HUES48 (cell line): ENCODE results near the gene MTA2.
A peak's percentile ranks its signal among the peaks of the same experiment; 100 is the strongest.
"Not testable (repeated sequence)": the region's sequence is repeated elsewhere in the genome, so short reads cannot be mapped to it uniquely, and the experiment has no call there.

Source experiments
- H3K27ac ChIP-seq: one replicate; pipeline ENCODE4 v1.7.0; 2013; ENCODE audit warnings: low read depth, low read length, inconsistent platforms
- H3K27me3 ChIP-seq: 2 replicates; pipeline ENCODE4 v1.6.1; 2013; ENCODE audit warnings: mild to moderate bottlenecking, low read length; ENCODE audit not compliant: control insufficient read depth, insufficient read depth
- H3K36me3 ChIP-seq: 2 replicates; pipeline ENCODE4 v1.6.1; 2013; ENCODE audit warnings: low read length; ENCODE audit not compliant: control insufficient read depth, insufficient read depth
- H3K4me1 ChIP-seq: 2 replicates; pipeline ENCODE4 v1.6.1; 2013; ENCODE audit warnings: mild to moderate bottlenecking, low read length; ENCODE audit not compliant: control insufficient read depth, insufficient read depth
- H3K4me3 ChIP-seq: 2 replicates; pipeline ENCODE4 v1.5.1; 2013; ENCODE audit warnings: mild to moderate bottlenecking, low read depth, low read length
- H3K9ac ChIP-seq: 2 replicates; pipeline ENCODE4 v1.6.1; 2013; ENCODE audit warnings: mild to moderate bottlenecking, low read depth, low read length, moderate library complexity
- H3K9me3 ChIP-seq: 2 replicates; pipeline ENCODE4 v1.6.1; 2013; ENCODE audit warnings: low read length; ENCODE audit not compliant: control insufficient read depth, insufficient read depth

The MTA2 gene

GRCh38 chr11:62601372-62602140 lies at the start of gene MTA2:
MTA2 (minus strand) TSS chr11:62601865; CDS start chr11:62601450, 415 bp downstream.
- Histone ChIP-seq H3K9ac (peak within 1 kb of the TSS; percentile 94), H3K4me1 (peaks cover 17% of the 10 kb centered on the region), H3K27me3 (peaks cover 17% of the 10 kb centered on the region), H3K9me3 (no peaks in the 10 kb centered on the region), H3K4me3 (peak within 1 kb of the TSS; percentile 87), H3K36me3 (peaks cover 27% of the 10 kb centered on the region), H3K27ac (peak within 1 kb of the TSS; percentile 95)

GRCh38 chr11:62650283-62650682 lies 48.6 kb upstream of the MTA2 start:
- not testable (repeated sequence) for H3K4me3 ChIP-seq, H3K9ac ChIP-seq, H3K27ac ChIP-seq, H3K27me3 ChIP-seq, H3K9me3 ChIP-seq, H3K4me1 ChIP-seq
- peaks cover 23% of the 10 kb centered on the region for H3K36me3 ChIP-seq

- H3K4me3 ChIP-seq: no peak overlapping the region
- 0 out of 2 replicates have a peak, but pooled peaks cover 4% of the 10 kb centered on the region for H3K4me1 ChIP-seq
- H3K36me3 ChIP-seq: peaks cover 28% of the 10 kb centered on the region
- H3K27me3 ChIP-seq: no peaks in the 10 kb centered on the region
- no peak overlapping the region for H3K9ac ChIP-seq
- no peak overlapping the region for H3K27ac ChIP-seq
- H3K9me3 ChIP-seq: no peaks in the 10 kb centered on the region
These were observed 47.8 kb upstream of the MTA2 start for GRCh38 chr11:62649486-62649885.

- 0 out of 2 replicates have a peak, but pooled peaks cover 4% of the 10 kb centered on the region for H3K4me1 ChIP-seq
- H3K4me3 ChIP-seq: no peak overlapping the region
- no peak overlapping the region for H3K9ac ChIP-seq
- no peaks in the 10 kb centered on the region for H3K27me3 ChIP-seq
- H3K27ac ChIP-seq: no peak overlapping the region
- H3K9me3 ChIP-seq: no peaks in the 10 kb centered on the region
- H3K36me3 ChIP-seq: peaks cover 33% of the 10 kb centered on the region
These were observed 47.3 kb upstream of the MTA2 start for GRCh38 chr11:62648967-62649364.

GRCh38 chr11:62648185-62648966 lies 46.7 kb upstream of the MTA2 start:
- Histone ChIP-seq H3K27me3 (no peaks in the 10 kb centered on the region), H3K27ac (no peak overlapping the region), H3K4me1 (0 out of 2 replicates have a peak, but pooled peaks cover 4% of the 10 kb centered on the region), H3K9me3 (no peaks in the 10 kb centered on the region), H3K9ac (no peak overlapping the region), H3K36me3 (peaks cover 37% of the 10 kb centered on the region), H3K4me3 (no peak overlapping the region)

GRCh38 chr11:62647609-62648005 lies 45.9 kb upstream of the MTA2 start:
- Histone ChIP-seq H3K4me3 (no peak overlapping the region), H3K9ac (no peak overlapping the region), H3K27me3 (no peaks in the 10 kb centered on the region), H3K27ac (no peak overlapping the region), H3K36me3 (peaks cover 42% of the 10 kb centered on the region), H3K9me3 (no peaks in the 10 kb centered on the region), H3K4me1 (0 out of 2 replicates have a peak, but pooled peaks cover 4% of the 10 kb centered on the region)

- H3K9me3 ChIP-seq: no peaks in the 10 kb centered on the region
- H3K4me1 ChIP-seq: no peaks in the 10 kb centered on the region
- H3K9ac ChIP-seq: no peak overlapping the region
- H3K27me3 ChIP-seq: no peaks in the 10 kb centered on the region
- H3K36me3 ChIP-seq: peaks cover 44% of the 10 kb centered on the region
- H3K27ac ChIP-seq: peak overlapping the region; percentile 52
- peak overlapping the region; percentile 1; the same call in 1 of the 2 replicates for H3K4me3 ChIP-seq
These were observed 45.4 kb upstream of the MTA2 start for GRCh38 chr11:62646825-62647608.

GRCh38 chr11:62645946-62646824 lies 44.5 kb upstream of the MTA2 start, which contains the start of gene GANAB:
GANAB (minus strand) TSS chr11:62646613; CDS start chr11:62646599, 14 bp downstream.
- Histone ChIP-seq H3K4me1 (no peaks in the 10 kb centered on the region), H3K36me3 (peaks cover 44% of the 10 kb centered on the region), H3K4me3 (peak within 1 kb of the TSS; percentile 95), H3K27ac (peak within 1 kb of the TSS; percentile 98), H3K27me3 (no peaks in the 10 kb centered on the region), H3K9ac (peak within 1 kb of the TSS; percentile 97), H3K9me3 (no peaks in the 10 kb centered on the region)

- peak overlapping the region; percentile 97 for H3K9ac ChIP-seq
- no peaks in the 10 kb centered on the region for H3K9me3 ChIP-seq
- peaks cover 44% of the 10 kb centered on the region for H3K36me3 ChIP-seq
- H3K27me3 ChIP-seq: no peaks in the 10 kb centered on the region
- H3K4me1 ChIP-seq: no peaks in the 10 kb centered on the region
- peak overlapping the region; percentile 95 for H3K4me3 ChIP-seq
- peak overlapping the region; percentile 98 for H3K27ac ChIP-seq
These were observed 43.9 kb upstream of the MTA2 start for GRCh38 chr11:62645671-62645945.

- Histone ChIP-seq H3K36me3 (peaks cover 42% of the 10 kb centered on the region), H3K27ac (no peak overlapping the region), H3K4me3 (no peak overlapping the region), H3K9ac (no peak overlapping the region), H3K9me3 (no peaks in the 10 kb centered on the region), H3K4me1 (no peaks in the 10 kb centered on the region), H3K27me3 (no peaks in the 10 kb centered on the region)
These were observed 42.6 kb upstream of the MTA2 start for GRCh38 chr11:62644220-62644619.
